Esophagus squamous epithelium (tissue), 5 donors: ENCODE measurements around the gene SLC25A29. TPM values are rescaled to one million over a fixed set of nuclear protein-coding genes. Genes with fewer than 3 reads are reported as not detected.
A peak's percentile ranks its signal among the peaks of the same experiment; 100 is the strongest.

Experiments
- DNase-seq: peaks from one replicate; lab custom pipeline; 2025; lab: John Stamatoyannopoulos, UW
- H3K27ac ChIP-seq, 4 donors: fragments of 200-600 bp; sonication (generic); one replicate each; pipeline ENCODE4 v1.5.1; 2016 to 2019; ENCODE audit warnings: mild to moderate bottlenecking in 1 of 4
- H3K27me3 ChIP-seq, 4 donors: fragments of 200-600 bp; sonication (generic); 1 replicate in 3 of 4; 2 replicates in 1 of 4; pipeline versions ENCODE4 v1.5.1 to v1.6.0; 2017 to 2021; ENCODE audit warnings: antibody characterized with exemption in 1 of 4
- H3K36me3 ChIP-seq, 3 donors: fragments of 200-600 bp; sonication (generic); one replicate each; pipeline ENCODE4 v1.5.1; 2016 to 2019
- H3K4me1 ChIP-seq, 3 donors: fragments of 200-600 bp; sonication (generic); one replicate each; pipeline ENCODE4 v1.5.1; 2017 to 2019
- H3K4me3 ChIP-seq, 4 donors: fragments of 200-600 bp; sonication (generic); 1 replicate in 3 of 4; 2 replicates in 1 of 4; pipeline ENCODE4 v1.5.1; 2016 to 2019; ENCODE audit warnings: mild to moderate bottlenecking in 2 of 4, moderate library complexity in 1 of 4
- H3K9me3 ChIP-seq, 3 donors: fragments of 200-600 bp; sonication (generic); one replicate each; pipeline ENCODE4 v1.5.1; 2016 to 2019
- POLR2A ChIP-seq, 4 donors: fragments of 450-650 bp; IDR thresholded peaks; one replicate each; pipeline ENCODE4 v1.6.1; 2017; ENCODE audit warnings: antibody characterized with exemption in 4 of 4, mild to moderate bottlenecking in 4 of 4, moderate library complexity in 3 of 4
- WGBS, 2 donors: methylation state at CpG; one replicate each; pipeline ENCODE4 v1.1.5; 2018; 5-methylcytosine and 5-hydroxymethylcytosine counted together
- intact Hi-C: fragments of 100-400 bp; cut with DNase I; formaldehyde crosslinking; loops from one replicate; pipeline ENCODE4 v1.15.0; 2022
- total RNA-seq, 4 donors: library from RNA; depleted of rRNA; stranded (reverse); fragments of >200 nt; gene quantifications; one replicate each; pipeline ENCODE4 v1.1.0, GENCODE V29; 2016
- TF ChIP-seq, protein P1 (sequence below), 6 experiments: fragments of 450-650 bp in 4 of 6; fragments of 200-600 bp in 2 of 6; sonication (generic) in 2 of 6; IDR thresholded peaks; one replicate each; pipeline ENCODE4 v1.5.1; 2016 to 2019; ENCODE audit warnings: antibody characterized with exemption in 6 of 6, mild to moderate bottlenecking in 4 of 6, moderate library complexity in 4 of 6
- donor health status: DM: yes; HTN: yes; CAD: no.

SLC25A29 gene
- total RNA-seq, 4 donors from 2014 or later: 23.3 to 64.3 (median 55.6) TPM

DNA sequence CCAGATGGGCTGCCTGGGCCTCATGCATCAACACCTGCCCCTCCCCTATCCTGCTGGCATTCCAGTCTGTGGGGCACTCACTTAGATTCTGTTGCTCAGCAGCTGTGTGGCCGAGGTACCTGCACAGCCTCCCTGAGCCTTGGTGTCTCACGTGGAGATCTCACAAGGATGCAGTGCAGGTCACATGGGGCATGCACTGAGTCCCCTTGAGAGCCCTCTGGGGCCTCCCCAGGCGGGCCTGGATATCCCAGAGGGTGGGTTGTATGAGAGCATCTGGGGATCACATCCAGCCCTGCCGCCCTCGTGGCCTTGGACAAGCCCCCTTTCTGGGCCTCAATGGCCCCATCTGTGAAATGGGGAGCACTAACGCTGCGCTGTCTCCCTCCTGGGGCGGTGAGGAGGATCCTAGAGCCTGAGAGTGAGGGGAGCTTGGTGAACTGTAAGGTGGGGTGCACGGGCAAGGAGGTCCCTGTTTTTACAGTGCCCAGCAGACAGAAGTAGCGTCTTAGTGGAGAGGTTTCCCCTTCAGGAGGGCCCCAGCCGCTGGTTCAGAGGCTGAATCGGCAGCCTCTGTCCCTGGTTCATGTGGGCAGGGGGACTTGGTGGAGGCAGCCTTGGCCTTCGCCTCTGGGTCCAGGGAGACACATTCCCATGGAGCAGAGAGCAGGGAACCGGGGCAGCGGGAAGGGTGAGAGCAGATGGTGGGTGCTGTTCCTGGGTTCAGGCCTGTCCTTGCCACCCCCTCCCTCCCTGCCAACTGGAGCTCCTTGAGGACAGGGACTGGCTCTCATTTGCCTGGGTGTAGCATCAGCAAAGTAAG, 16.1 kb upstream of the SLC25A29 start:
- intact Hi-C loops: no loop called here
- no peak overlapping the region for H3K27ac ChIP-seq
- peaks cover 5 to 65% (median 10%) of the 10 kb centered on the region in 3 donors for H3K4me1 ChIP-seq
- no peak overlapping the region for H3K4me3 ChIP-seq
- H3K27me3 ChIP-seq: no peaks in the 10 kb centered on the region
- DNase-seq: no peak
- 80 to 84% methylated on average over 1 to 10 of the region's 15 CpGs for whole genome bisulfite sequencing, 2 donors
- TF ChIP-seq, protein P1, sequence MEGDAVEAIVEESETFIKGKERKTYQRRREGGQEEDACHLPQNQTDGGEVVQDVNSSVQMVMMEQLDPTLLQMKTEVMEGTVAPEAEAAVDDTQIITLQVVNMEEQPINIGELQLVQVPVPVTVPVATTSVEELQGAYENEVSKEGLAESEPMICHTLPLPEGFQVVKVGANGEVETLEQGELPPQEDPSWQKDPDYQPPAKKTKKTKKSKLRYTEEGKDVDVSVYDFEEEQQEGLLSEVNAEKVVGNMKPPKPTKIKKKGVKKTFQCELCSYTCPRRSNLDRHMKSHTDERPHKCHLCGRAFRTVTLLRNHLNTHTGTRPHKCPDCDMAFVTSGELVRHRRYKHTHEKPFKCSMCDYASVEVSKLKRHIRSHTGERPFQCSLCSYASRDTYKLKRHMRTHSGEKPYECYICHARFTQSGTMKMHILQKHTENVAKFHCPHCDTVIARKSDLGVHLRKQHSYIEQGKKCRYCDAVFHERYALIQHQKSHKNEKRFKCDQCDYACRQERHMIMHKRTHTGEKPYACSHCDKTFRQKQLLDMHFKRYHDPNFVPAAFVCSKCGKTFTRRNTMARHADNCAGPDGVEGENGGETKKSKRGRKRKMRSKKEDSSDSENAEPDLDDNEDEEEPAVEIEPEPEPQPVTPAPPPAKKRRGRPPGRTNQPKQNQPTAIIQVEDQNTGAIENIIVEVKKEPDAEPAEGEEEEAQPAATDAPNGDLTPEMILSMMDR (IDR thresholded peaks at IDR 0.05): no peak
- no peak for TF ChIP-seq POLR2A (IDR thresholded peaks at IDR 0.05)
- H3K9me3 ChIP-seq: no peaks in the 10 kb centered on the region
- H3K36me3 ChIP-seq: no peaks in the 10 kb centered on the region

DNA sequence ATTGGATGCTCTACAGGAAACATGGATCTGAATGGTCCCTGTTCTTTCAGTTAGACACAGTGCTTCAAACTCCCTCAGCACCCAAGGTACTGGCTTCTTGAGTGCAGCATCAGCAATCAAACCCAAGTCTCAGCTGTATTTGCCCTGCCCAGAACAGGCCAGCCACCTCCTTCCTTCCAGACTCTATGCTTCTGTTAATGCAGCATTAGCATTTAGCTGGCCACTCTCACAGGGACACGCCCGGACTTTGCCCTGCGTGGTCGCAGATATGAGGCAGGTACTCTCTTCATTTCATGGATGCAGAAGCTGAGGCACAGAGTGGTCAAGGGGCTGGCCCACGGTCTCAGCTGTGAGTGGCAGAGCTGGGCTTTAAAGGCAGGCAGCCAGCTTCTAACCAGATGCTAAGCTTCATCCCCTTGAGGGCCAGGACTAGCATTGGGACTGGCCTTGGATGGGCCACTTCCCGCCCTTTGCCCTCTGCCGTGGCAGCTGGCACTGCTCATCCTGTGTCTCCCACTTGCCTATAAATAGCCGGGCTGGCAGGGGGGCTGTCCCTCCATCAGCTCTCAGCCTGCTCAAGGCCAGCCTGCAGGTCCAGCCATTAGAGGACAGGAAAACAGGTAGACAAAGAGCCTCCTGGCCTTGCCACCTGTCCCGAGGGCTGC, 15.4 kb upstream of the SLC25A29 start:
- TF ChIP-seq, protein P1 (IDR thresholded peaks at IDR 0.05): no peak
- no peak for TF ChIP-seq POLR2A (IDR thresholded peaks at IDR 0.05)

DNA sequence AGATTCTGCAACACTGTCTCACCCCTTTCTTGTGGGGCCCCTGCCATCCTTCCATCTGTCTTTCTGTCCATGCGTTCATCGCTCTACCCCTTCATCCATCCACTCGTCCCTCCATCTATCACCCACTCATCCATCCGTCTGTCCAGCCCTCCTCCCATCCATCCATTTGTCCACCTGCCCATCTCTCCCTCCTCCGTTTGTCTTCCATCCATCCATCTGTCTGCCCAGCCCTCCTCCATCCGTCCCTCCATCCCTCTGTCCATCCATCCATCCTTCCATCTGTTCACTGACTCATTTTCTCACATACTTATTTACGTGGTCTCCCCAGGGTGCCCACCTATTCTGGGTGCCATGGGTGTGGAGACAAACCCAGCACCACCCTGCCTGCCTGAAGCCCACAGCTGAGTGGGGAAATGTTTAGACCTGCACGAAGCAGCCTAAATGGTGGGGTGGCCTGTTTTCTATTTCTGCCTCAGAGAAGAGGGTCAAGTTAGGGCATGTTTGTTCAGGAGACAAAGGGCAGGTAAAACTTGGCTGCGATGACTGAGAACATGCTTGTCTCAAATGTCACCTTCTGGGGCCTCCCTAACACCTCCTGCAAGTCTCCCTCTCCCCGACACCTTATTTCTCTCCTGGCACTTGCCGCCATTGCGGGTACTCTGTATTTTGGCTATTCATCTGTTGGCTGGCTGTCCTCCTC, 14.1 kb upstream of the SLC25A29 start:
- H3K4me3 ChIP-seq: no peak overlapping the region
- WGBS, 2 donors: 66 to 75% methylated on average over 12 of the region's 12 CpGs
- no peak for DNase-seq
- TF ChIP-seq POLR2A (IDR thresholded peaks at IDR 0.05): no peak
- TF ChIP-seq, protein P1 (IDR thresholded peaks at IDR 0.05): no peak
- peaks cover 5 to 59% (median 5%) of the 10 kb centered on the region in 3 donors for H3K4me1 ChIP-seq
- no peaks in the 10 kb centered on the region for H3K9me3 ChIP-seq
- H3K27ac ChIP-seq: no peak overlapping the region
- H3K27me3 ChIP-seq: no peaks in the 10 kb centered on the region
- intact Hi-C loops: no loop called here
- H3K36me3 ChIP-seq: no peaks in the 10 kb centered on the region

More for the DNA sequence above, 15.4 kb upstream of the SLC25A29 start:
- WGBS, 2 donors: 65% methylated on average over 5 of the region's 9 CpGs; no CpG with 5 or more reads in 1 of the 2 donors
- Histone ChIP-seq H3K27ac (no peak overlapping the region), H3K36me3 (no peaks in the 10 kb centered on the region), H3K4me3 (no peak overlapping the region), H3K9me3 (no peaks in the 10 kb centered on the region), H3K27me3 (no peaks in the 10 kb centered on the region), H3K4me1 (peaks cover 5 to 67% (median 10%) of the 10 kb centered on the region in 3 donors)
- no peak for DNase-seq
- intact Hi-C loops: no loop called here

DNA sequence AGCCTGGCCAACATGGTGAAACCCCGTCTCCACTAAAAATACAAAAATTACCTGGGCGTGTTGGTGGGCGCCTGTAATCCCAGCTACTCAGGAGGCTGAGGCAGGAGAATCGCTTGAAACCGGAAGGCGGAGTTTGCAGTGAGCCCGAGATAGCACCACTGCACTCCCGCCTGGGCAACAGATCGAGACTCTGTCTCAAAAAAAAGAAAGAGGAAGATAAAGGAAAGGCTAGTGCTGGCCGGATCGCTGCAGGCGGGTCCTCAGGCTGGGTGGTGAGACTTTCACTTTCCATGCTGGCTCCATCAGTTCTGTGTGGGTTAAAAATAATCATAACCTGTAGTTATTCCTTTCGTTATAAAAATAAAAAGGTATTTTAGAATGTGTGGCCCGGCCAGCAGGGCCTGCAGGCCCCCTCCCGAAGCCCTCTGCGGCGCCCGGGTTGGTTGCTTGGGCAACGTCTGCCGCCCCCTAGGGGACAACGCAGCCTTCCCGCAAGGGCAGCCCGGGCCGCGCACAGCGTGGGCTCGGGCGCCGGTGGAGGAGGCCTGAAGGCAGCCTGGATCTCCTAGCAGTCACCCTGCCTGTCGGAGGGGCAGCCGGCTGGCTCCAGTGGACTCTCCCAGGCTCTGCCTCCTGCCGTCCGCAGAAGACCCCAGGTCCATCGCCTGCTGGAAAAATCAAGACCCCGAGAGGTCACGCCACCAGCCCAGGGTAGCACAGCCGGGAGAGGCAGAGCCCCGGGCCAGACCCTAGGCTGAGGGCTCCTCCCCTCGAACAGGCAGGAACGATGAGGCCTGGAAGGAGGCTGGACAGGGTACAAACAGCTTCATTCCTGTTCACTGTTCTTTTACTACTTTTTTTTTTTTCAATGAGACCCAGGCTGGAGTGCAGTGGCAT, 11.9 kb upstream of the SLC25A29 start:
- H3K27ac ChIP-seq: peak overlapping the region; percentile 18 to 51 (median 28)
- H3K4me1 ChIP-seq: peaks cover 15 to 71% (median 19%) of the 10 kb centered on the region in 3 donors
- no peaks in the 10 kb centered on the region for H3K27me3 ChIP-seq
- no peaks in the 10 kb centered on the region for H3K36me3 ChIP-seq
- peak overlapping the region; percentile 13 to 53 (median 35) for H3K4me3 ChIP-seq
- no peaks in the 10 kb centered on the region for H3K9me3 ChIP-seq
- TF ChIP-seq, protein P1 (IDR thresholded peaks at IDR 0.05): peak; percentile 62 to 79 (median 76)
- TF ChIP-seq POLR2A (IDR thresholded peaks at IDR 0.05): no peak
- 46 to 51% methylated on average over 14 to 26 of the region's 40 CpGs for WGBS, 2 donors
- no peak for DNase-seq
- intact Hi-C loops: no loop called here
